Activated CD4-positive, alpha-beta memory T cell treated with anti-CD3 and anti-CD28 coated beads for 36 hours (primary cell): ENCODE measurements around the gene ADAMTS9. TPM values are rescaled to one million over a fixed set of nuclear protein-coding genes. Genes with fewer than 3 reads are reported as not detected.

Experiments used
- CTCF ChIA-PET: fragments of 350-600 bp; sonication (Branson Sonifier 250); formaldehyde crosslinking; loops from one replicate; lab custom pipeline; 2021; ENCODE audit warnings: antibody characterized with exemption, inconsistent platforms; lab: Charles Lee
- POLR2A ChIA-PET: fragments of 350-600 bp; sonication (Branson Sonifier 250); formaldehyde crosslinking; loops from one replicate; lab custom pipeline; 2021; ENCODE audit warnings: antibody characterized with exemption; lab: Charles Lee
- DNase-seq: peaks from one replicate; pipeline ENCODE4 v3.0.0-alpha.2; 2020
- H3K27ac Mint-ChIP-seq: one replicate; pipeline ENCODE4 v1.8.0; 2021; ENCODE audit warnings: mixed read lengths
- H3K27me3 Mint-ChIP-seq: one replicate; pipeline ENCODE4 v1.8.0; 2021; ENCODE audit warnings: mixed read lengths
- H3K36me3 Mint-ChIP-seq: one replicate; pipeline ENCODE4 v1.8.0; 2021; ENCODE audit warnings: mixed read lengths
- H3K4me1 Mint-ChIP-seq: one replicate; pipeline ENCODE4 v1.8.0; 2021; ENCODE audit warnings: low read depth, mixed read lengths
- H3K4me3 Mint-ChIP-seq: one replicate; pipeline ENCODE4 v1.8.0; 2021; ENCODE audit warnings: mild to moderate bottlenecking, mixed read lengths
- H3K9me3 Mint-ChIP-seq: one replicate; pipeline ENCODE4 v1.8.0; 2021; ENCODE audit warnings: mixed read lengths
- intact Hi-C: fragments of 100-400 bp; cut with micrococcal nuclease; formaldehyde crosslinking; loops from one replicate; pipeline ENCODE4 v1.15.1; 2023
- total RNA-seq, 2 experiments: library from RNA; stranded (reverse); gene quantifications; one replicate each; pipeline ENCODE4 v1.2.3, GENCODE V29; 2021

Gene ADAMTS9
- total RNA-seq, 2 experiments from 2014 or later = not detected

DNA sequence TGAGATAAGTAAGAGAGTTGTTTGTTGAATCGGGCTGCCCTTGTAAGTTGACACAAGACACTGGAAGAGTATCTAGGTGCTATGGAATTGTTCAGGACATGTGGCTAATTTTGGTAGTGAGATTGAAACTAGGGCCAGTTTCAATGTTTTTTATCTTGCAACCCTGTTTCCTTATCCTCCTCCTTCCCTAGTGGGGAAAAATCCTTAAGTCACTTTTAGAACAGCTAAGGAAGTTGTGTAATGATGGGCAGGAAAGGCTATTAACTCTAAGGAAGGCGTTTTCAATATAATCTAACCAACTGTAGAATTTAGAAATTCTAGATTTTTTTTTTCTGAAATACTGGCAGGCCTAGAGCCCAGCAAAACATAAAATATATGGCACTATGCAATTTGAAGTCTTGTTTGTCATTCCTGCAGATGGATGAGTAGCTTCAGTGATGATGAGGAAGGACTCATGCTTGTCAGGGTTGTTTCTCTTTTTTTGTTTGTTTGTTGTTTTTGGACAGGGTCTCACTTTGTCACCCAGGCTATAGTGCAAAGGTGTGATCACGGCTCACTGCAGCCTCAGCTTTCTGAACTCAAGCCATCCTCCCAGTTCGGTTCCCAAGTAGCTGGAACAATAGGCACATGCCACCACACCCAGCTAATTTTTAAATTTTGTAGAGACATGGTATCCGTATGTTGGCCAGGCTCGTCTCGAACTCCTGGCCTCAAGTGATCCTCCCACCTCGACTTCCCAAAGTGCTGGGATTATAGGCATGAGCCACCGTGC is 27.6 kb upstream of the ADAMTS9 start:
- no peaks in the 10 kb centered on the region for H3K36me3 Mint-ChIP-seq
- H3K9me3 Mint-ChIP-seq = peaks cover 4% of the 10 kb centered on the region
- H3K27me3 Mint-ChIP-seq = no peaks in the 10 kb centered on the region
- CTCF ChIA-PET = no interaction called here
- H3K4me1 Mint-ChIP-seq = no peaks in the 10 kb centered on the region
- DNase-seq = no peak
- intact Hi-C loops = no loop called here
- no peak overlapping the region for H3K4me3 Mint-ChIP-seq
- POLR2A ChIA-PET = no interaction called here
- H3K27ac Mint-ChIP-seq = no peak overlapping the region

DNA sequence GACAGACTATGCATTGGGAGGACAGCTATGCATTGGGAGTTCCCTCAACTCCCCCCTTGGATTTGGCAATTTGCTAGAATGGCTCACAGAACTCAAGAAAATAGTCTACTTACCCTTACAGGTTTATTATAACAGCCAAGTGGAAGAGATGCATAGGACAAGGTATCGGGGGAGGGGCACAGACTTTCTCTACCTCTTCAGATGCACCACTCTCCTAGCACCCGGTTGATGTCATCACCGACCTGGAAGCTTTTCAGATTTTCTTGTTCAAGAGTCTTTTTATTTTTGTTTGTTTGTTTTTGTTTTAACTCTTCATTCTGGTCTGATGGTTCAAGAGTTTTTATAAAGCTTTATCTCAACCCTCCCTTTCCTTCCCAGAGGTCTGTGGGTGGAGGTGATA is 20.7 kb upstream of the ADAMTS9 start:
- DNase-seq = no peak
- H3K36me3 Mint-ChIP-seq = no peaks in the 10 kb centered on the region

DNA sequence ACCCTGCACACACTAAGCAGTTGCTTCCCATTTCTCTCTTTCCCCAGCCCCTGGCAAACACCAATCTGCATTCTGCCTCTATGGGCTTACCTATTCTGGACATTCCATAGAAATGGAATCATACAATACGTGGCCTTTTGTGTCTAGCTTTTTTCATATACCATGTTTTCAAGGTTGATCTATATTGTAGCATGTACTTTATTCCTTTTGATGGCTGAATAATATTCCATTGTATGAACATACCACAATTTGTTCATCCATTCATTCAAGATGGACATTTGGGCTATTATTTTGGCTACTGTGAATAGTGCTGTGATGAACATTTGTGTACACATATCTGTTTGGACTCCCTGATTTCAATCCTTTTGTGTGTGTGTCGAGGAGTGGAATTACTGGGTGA is 18.1 kb upstream of the ADAMTS9 start:
- no peaks in the 10 kb centered on the region for H3K4me1 Mint-ChIP-seq
- peaks cover 5% of the 10 kb centered on the region for H3K9me3 Mint-ChIP-seq
- POLR2A ChIA-PET = no interaction called here
- CTCF ChIA-PET = no interaction called here
- no peaks in the 10 kb centered on the region for H3K36me3 Mint-ChIP-seq
- no peak for DNase-seq
- H3K27ac Mint-ChIP-seq = no peak overlapping the region
- intact Hi-C loops = no loop called here
- H3K4me3 Mint-ChIP-seq = no peak overlapping the region
- no peaks in the 10 kb centered on the region for H3K27me3 Mint-ChIP-seq

More for the DNA sequence above, 20.7 kb upstream of the ADAMTS9 start:
- ChIA-PET POLR2A (no interaction called here), CTCF (no interaction called here)
- intact Hi-C loops = no loop called here
- H3K4me1 Mint-ChIP-seq = no peaks in the 10 kb centered on the region
- peaks cover 5% of the 10 kb centered on the region for H3K9me3 Mint-ChIP-seq
- no peak overlapping the region for H3K4me3 Mint-ChIP-seq
- H3K27me3 Mint-ChIP-seq = no peaks in the 10 kb centered on the region
- no peak overlapping the region for H3K27ac Mint-ChIP-seq

DNA sequence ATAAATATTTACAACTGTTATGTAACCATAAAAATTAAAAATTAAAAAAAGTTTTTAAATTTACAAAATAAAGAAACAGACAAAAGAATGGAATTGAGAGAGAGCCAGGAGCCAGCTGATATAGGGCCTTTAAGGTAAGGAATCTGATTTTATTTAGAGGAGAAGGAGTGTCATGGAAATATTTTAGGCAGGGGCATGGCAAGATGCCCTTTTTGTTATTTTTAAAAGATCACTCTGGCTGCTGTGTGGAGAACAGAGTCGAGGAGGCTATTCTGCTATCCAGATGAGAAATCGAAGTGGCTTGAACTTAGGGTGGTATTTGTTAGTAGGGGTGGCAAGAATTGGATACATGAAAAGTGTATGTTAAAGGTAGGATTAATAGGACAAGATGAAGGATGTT is 9.1 kb upstream of the ADAMTS9 start:
- POLR2A ChIA-PET = no interaction called here
- Mint-ChIP-seq H3K4me3 (no peak overlapping the region), H3K4me1 (no peaks in the 10 kb centered on the region), H3K9me3 (peaks cover 4% of the 10 kb centered on the region), H3K36me3 (no peaks in the 10 kb centered on the region), H3K27ac (no peak overlapping the region), H3K27me3 (peaks cover 2% of the 10 kb centered on the region)
- intact Hi-C loops = no loop called here
- CTCF ChIA-PET = no interaction called here
- DNase-seq = no peak

DNA sequence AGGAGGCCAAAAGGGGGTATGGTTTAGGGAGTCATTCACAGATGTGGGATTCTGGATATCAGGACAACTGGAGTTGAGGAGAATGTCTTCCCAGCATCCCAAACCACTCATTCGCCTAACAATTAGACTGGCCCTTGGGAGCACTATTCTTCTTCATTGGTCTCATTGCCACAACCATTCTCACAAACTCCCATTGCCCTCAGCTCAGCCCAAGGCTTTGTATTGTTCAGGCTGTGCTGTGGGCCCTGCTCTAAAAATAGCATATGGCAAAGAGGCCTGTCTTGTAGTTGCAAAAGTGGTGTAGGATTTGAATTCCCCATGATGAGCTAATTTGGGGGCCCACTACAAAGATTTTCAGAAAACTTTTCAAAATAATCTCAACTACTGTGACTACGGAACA is 6.3 kb upstream of the ADAMTS9 start:
- CTCF ChIA-PET = no interaction called here
- intact Hi-C loops = no loop called here
- H3K4me1 Mint-ChIP-seq = no peaks in the 10 kb centered on the region
- no peaks in the 10 kb centered on the region for H3K36me3 Mint-ChIP-seq
- H3K27me3 Mint-ChIP-seq = peaks cover 7% of the 10 kb centered on the region
- no peak overlapping the region for H3K27ac Mint-ChIP-seq
- no peak overlapping the region for H3K4me3 Mint-ChIP-seq
- peaks cover 1% of the 10 kb centered on the region for H3K9me3 Mint-ChIP-seq
- DNase-seq = no peak
- POLR2A ChIA-PET = no interaction called here

DNA sequence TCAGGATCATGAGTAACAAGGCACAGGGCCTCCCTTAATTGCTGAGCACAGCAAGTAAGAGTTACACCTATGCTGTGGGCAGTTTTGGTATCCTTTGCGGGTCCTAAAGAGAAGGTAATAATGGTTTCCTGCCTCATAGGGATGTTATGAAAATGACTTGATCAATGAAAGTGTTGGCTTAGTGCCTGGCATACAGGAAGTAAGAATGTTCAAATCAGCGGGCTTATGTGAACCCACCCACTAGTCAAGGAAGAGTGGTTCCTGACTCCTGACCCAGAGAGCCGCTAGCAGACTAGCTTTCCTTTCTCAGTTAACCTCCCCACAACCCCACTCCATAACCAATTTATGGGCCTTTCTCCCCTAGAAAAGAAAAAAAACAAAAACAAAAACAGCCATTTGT is 5.2 kb upstream of the ADAMTS9 start:
- Mint-ChIP-seq H3K4me1 (peaks cover 4% of the 10 kb centered on the region), H3K27me3 (peaks cover 15% of the 10 kb centered on the region), H3K27ac (no peak overlapping the region), H3K9me3 (no peaks in the 10 kb centered on the region), H3K36me3 (no peaks in the 10 kb centered on the region), H3K4me3 (no peak overlapping the region)
- DNase-seq = no peak
- ChIA-PET POLR2A (no interaction called here), CTCF (no interaction called here)
- intact Hi-C loops = no loop called here

DNA sequence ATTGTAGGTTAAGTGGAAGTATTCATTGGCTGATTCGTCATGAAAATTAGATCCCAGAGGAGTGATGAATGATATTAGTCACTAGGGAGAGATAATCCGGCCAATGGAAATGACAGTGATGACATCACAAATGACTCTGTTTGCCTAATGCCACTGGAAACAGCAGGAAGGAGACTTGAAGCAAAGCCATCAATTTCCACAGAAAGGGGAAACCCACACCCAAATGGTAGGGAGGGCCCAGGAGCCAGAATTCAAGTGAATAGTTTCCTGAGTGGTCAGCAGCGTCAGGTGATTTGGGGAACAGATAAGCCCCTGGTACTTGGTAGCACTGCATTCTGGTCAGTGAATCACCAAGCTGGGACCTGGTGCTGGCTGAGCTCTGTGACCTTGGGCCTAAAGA is 3.3 kb upstream of the ADAMTS9 start:
- no peaks in the 10 kb centered on the region for H3K36me3 Mint-ChIP-seq
- H3K9me3 Mint-ChIP-seq = no peaks in the 10 kb centered on the region
- DNase-seq = no peak
- peaks cover 8% of the 10 kb centered on the region for H3K4me1 Mint-ChIP-seq
- no peak overlapping the region for H3K4me3 Mint-ChIP-seq
- ChIA-PET CTCF (no interaction called here), POLR2A (no interaction called here)
- intact Hi-C loops = no loop called here
- no peak overlapping the region for H3K27ac Mint-ChIP-seq
- peaks cover 26% of the 10 kb centered on the region for H3K27me3 Mint-ChIP-seq

DNA sequence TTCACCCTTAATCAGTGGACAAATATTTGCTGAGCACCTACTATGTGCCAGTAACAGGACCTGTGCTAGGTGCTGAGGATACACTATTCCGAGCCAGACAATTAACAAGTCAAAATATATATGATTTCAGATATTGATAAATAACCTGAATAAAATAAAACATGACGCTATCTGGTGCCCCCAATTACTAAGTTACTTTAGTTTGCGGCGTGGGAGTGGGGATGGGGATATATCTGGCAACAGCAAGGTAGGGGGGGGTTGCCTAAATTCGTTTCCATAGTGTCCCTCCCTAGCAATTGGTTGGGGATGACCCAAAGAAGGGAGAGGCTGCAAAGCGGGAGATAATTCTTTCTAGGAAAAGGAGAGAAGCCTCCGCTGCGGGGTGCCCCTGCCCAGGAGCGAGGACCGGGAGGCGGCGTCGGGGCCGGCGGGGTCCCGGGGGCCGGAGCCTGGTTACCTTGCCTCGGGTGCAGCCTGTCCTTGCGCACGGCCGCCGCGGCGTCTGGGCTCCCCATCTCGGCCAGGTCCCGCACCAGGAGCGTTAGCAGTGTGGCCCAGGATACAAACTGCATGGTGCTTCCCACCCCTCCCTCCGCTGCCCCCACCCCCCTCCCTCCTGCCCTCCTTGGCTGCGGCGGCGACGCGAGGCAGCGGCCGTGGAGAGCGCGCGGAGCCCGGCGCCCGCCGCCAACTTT is 567 bp downstream of the ADAMTS9 start:
- H3K4me3 Mint-ChIP-seq = no peak overlapping the region
- H3K4me1 Mint-ChIP-seq = peaks cover 8% of the 10 kb centered on the region
- CTCF ChIA-PET = no interaction called here
- POLR2A ChIA-PET = no interaction called here
- no peak overlapping the region for H3K27ac Mint-ChIP-seq
- peaks cover 44% of the 10 kb centered on the region for H3K27me3 Mint-ChIP-seq
- no peaks in the 10 kb centered on the region for H3K9me3 Mint-ChIP-seq
- intact Hi-C loops = no loop called here
- DNase-seq = no peak
- no peaks in the 10 kb centered on the region for H3K36me3 Mint-ChIP-seq

DNA sequence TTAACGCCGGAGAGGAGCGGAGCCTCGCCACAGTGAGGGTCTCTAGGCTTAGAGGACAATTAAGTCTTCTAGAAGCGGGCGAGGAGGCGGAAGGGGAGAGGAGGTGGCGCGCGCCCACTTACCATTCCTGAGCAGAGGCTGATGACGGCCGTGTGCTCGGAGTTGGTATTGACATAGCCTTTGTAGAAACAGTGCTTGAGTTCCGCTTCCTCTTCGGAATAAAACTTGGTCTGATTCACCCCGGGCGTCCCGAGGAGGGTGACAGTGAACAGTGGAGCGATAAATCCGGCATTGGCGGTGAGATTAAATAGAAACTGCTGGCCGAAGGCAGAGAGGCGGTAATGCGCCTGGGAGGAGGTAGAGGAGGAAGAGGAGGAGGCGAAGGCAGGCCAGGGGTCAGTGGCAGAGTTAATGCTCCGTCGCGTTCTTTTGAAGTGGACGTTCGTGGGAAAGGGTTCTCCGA is 1.3 kb downstream of the ADAMTS9 start:
- ChIA-PET CTCF (no interaction called here), POLR2A (no interaction called here)
- H3K36me3 Mint-ChIP-seq = no peaks in the 10 kb centered on the region
- no peak overlapping the region for H3K27ac Mint-ChIP-seq
- H3K4me3 Mint-ChIP-seq = no peak overlapping the region
- peaks cover 8% of the 10 kb centered on the region for H3K4me1 Mint-ChIP-seq
- intact Hi-C loops = no loop called here
- DNase-seq = no peak
- no peaks in the 10 kb centered on the region for H3K9me3 Mint-ChIP-seq
- H3K27me3 Mint-ChIP-seq = peaks cover 44% of the 10 kb centered on the region

DNA sequence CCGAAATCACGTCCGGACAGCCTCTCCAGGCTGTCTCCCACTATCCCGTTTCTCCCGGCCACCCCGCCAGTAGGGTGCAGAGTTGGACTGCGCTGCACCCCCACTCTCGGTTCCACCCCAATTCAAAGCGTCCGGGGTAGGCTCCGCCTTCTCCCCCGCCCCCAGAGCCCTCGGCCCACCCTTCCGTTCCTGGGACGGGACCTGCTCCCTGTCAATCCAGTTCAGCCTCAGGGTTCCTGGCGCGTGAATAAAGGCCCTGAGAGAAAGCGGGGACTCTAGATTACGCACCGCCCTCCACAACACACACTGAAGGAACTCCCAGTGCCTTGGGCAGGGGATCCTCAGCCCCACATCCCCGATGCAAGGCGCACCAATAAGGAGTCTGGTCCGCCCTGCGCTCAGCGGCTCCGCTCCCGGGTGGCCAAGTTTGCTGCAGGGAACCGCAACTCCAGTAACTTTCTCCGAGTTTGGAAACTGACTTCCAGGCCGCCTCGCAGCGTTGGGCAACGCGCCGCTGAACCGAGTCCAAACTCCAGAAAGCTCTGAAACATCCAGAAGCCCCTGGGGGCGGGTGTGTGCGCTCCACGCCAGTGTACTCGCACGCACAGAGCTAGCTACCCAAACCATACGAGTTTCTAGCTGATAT is 1.9 kb downstream of the ADAMTS9 start:
- no peak for DNase-seq
- Mint-ChIP-seq H3K4me1 (peaks cover 8% of the 10 kb centered on the region), H3K36me3 (no peaks in the 10 kb centered on the region), H3K4me3 (no peak overlapping the region), H3K27me3 (peaks cover 44% of the 10 kb centered on the region), H3K27ac (no peak overlapping the region), H3K9me3 (no peaks in the 10 kb centered on the region)
- ChIA-PET POLR2A (no interaction called here), CTCF (no interaction called here)
- intact Hi-C loops = no loop called here

DNA sequence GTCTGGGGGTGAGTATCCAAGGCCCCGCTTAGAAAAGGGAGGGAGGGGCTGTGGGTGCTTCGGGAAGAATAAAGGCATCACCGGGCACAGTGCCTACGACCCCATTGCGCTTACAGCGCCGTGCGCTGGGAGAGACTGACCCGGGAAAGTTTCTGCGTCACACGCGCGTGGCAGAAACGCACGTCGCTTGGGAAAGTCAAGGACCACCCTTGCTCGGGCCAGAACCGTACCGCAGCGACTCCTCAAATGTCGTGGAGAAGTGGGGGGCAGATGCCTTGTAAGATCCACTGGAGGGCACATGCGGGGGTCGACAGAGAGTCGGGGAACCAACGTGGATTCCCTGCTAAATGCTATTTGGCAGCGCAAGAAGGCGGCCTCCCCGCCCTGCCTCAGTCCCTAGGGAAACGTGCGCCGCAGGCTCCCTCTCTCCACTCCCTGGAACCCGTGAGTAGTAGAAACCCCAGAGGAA is 2.4 kb downstream of the ADAMTS9 start:
- Mint-ChIP-seq H3K4me3 (no peak overlapping the region), H3K27me3 (peaks cover 44% of the 10 kb centered on the region), H3K27ac (no peak overlapping the region), H3K9me3 (no peaks in the 10 kb centered on the region), H3K4me1 (peaks cover 8% of the 10 kb centered on the region), H3K36me3 (no peaks in the 10 kb centered on the region)
- POLR2A ChIA-PET = no interaction called here
- CTCF ChIA-PET = no interaction called here
- no peak for DNase-seq
- intact Hi-C loops = no loop called here

DNA sequence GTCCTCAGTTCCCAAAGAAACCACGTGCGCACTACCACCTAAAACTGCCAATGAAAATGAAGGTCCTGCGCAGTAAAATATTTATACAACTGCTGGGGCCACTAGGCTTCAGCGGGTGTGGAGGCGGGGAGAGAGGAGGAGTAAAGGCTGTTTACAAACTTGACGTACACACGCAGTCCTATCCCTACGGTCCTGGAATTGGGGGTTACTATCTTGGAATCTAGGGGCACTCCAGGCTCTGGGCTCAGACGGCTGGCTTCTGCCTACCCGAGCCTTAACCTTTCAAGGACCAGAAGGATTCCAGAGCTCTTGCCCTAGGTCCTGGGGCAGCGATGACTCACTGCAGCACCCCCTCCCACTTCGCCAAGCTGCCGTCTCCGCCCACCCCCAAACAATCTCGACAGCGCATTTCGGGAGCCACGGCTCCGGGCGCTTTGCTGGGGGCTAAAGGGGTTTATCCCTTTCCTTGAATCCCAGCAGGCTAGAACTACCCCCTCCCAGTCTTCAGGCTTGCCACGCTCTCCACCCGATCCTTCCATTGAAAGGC is 3.0 kb downstream of the ADAMTS9 start:
- peaks cover 8% of the 10 kb centered on the region for H3K4me1 Mint-ChIP-seq
- no peak overlapping the region for H3K27ac Mint-ChIP-seq
- no peaks in the 10 kb centered on the region for H3K36me3 Mint-ChIP-seq
- no peak for DNase-seq
- CTCF ChIA-PET = no interaction called here
- H3K27me3 Mint-ChIP-seq = peaks cover 41% of the 10 kb centered on the region
- POLR2A ChIA-PET = no interaction called here
- intact Hi-C loops = no loop called here
- H3K4me3 Mint-ChIP-seq = no peak overlapping the region
- H3K9me3 Mint-ChIP-seq = no peaks in the 10 kb centered on the region
